Activated CD8-positive, alpha-beta memory T cell treated with anti-CD3 and anti-CD28 coated beads, Interleukin-2, amount 10 ng/mL, durations not matched to agents 7 days and 5 days (primary cell): ENCODE measurements around the gene CD207. TPM values are rescaled to one million over a fixed set of nuclear protein-coding genes. Genes with fewer than 3 reads are reported as not detected.
A peak's percentile ranks its signal among the peaks of the same experiment; 100 is the strongest.

ENCODE experiments used
- ATAC-seq: fragments of 150-1000 bp; cut with Tn5 transposase; one replicate; pipeline ENCODE4 v1.10.0; 2021; ENCODE audit warnings: moderate library complexity
- CTCF ChIA-PET: fragments of 350-600 bp; sonication (Branson Sonifier 250); formaldehyde crosslinking; loops from one replicate; lab custom pipeline; 2021; ENCODE audit warnings: antibody characterized with exemption; lab: Charles Lee
- DNase-seq: peaks from one replicate; pipeline ENCODE4 v3.0.0-alpha.2; 2020
- H3K27ac Mint-ChIP-seq: one replicate; pipeline ENCODE4 v1.8.0; 2021; ENCODE audit warnings: mild to moderate bottlenecking, mixed read lengths
- H3K27me3 Mint-ChIP-seq: one replicate; pipeline ENCODE4 v1.8.0; 2021; ENCODE audit warnings: mixed read lengths
- H3K36me3 Mint-ChIP-seq: one replicate; pipeline ENCODE4 v1.8.0; 2021; ENCODE audit warnings: mild to moderate bottlenecking, mixed read lengths
- H3K4me1 Mint-ChIP-seq: one replicate; pipeline ENCODE4 v1.8.0; 2021; ENCODE audit warnings: mixed read lengths
- H3K4me3 Mint-ChIP-seq: one replicate; pipeline ENCODE4 v1.8.0; 2021; ENCODE audit warnings: mild to moderate bottlenecking, moderate library complexity, mixed read lengths
- H3K9me3 Mint-ChIP-seq: one replicate; pipeline ENCODE4 v1.8.0; 2022; ENCODE audit warnings: low read depth, mixed read lengths
- total RNA-seq, 2 experiments: library from RNA; stranded (reverse); gene quantifications; one replicate each; pipeline ENCODE4 v1.2.3, GENCODE V29; 2021

Gene CD207
- total RNA-seq, 2 experiments from 2014 or later, result not detected

- CTCF ChIA-PET, result interaction anchor here (0.8 to 1.6 kb wide), 2 partner anchors 10 to 14 kb away, joined by 3 to 11 read pairs; no protein-coding TSS in a partner anchor
- H3K27me3 Mint-ChIP-seq, result peaks cover 12% of the 10 kb centered on the region
- H3K4me3 Mint-ChIP-seq, result no peak overlapping the region
- peak overlapping the region; percentile 17 for H3K27ac Mint-ChIP-seq
- H3K36me3 Mint-ChIP-seq, result peaks cover 2% of the 10 kb centered on the region
- DNase-seq (no peak), ATAC-seq (no peak)
- no peaks in the 10 kb centered on the region for H3K9me3 Mint-ChIP-seq
- peaks cover 33% of the 10 kb centered on the region for H3K4me1 Mint-ChIP-seq
Measured at GRCh38 chr2:70850925-70851324, 15.3 kb upstream of the CD207 start.

- DNase-seq (no peak), ATAC-seq (no peak)
- H3K4me1 Mint-ChIP-seq, result no peaks in the 10 kb centered on the region
- CTCF ChIA-PET, result interaction anchor here (1.5 kb wide), 1 partner anchor 18 kb away, joined by 3 read pairs; no protein-coding TSS in a partner anchor
- no peak overlapping the region for H3K27ac Mint-ChIP-seq
- H3K4me3 Mint-ChIP-seq, result no peak overlapping the region
- no peaks in the 10 kb centered on the region for H3K9me3 Mint-ChIP-seq
- peaks cover 2% of the 10 kb centered on the region for H3K36me3 Mint-ChIP-seq
- H3K27me3 Mint-ChIP-seq, result peaks cover 35% of the 10 kb centered on the region
Measured at GRCh38 chr2:70842401-70842800, 6.8 kb upstream of the CD207 start.

- no peaks in the 10 kb centered on the region for H3K9me3 Mint-ChIP-seq
- ATAC-seq (no peak), DNase-seq (no peak)
- no peaks in the 10 kb centered on the region for H3K36me3 Mint-ChIP-seq
- no peak overlapping the region for H3K27ac Mint-ChIP-seq
- H3K4me1 Mint-ChIP-seq, result no peaks in the 10 kb centered on the region
- H3K27me3 Mint-ChIP-seq, result peaks cover 11% of the 10 kb centered on the region
- H3K4me3 Mint-ChIP-seq, result no peak overlapping the region
- CTCF ChIA-PET, result interaction anchor here (1.3 kb wide), 1 partner anchor 24 kb away, joined by 3 read pairs; no protein-coding TSS in a partner anchor
Measured at GRCh38 chr2:70837980-70838925, 2.6 kb upstream of the CD207 start.

- H3K27me3 Mint-ChIP-seq, result peaks cover 8% of the 10 kb centered on the region
- H3K4me3 Mint-ChIP-seq, result no peak overlapping the region
- DNase-seq (peak; percentile 27), ATAC-seq (no peak)
- H3K27ac Mint-ChIP-seq, result no peak overlapping the region
- CTCF ChIA-PET, result no interaction called here
- H3K4me1 Mint-ChIP-seq, result no peaks in the 10 kb centered on the region
- no peaks in the 10 kb centered on the region for H3K9me3 Mint-ChIP-seq
- H3K36me3 Mint-ChIP-seq, result no peaks in the 10 kb centered on the region
Measured at GRCh38 chr2:70834881-70835280, 735 bp downstream of the CD207 start.

GRCh38 chr2:70834106-70834505 is 1.5 kb downstream of the CD207 start:
- H3K27me3 Mint-ChIP-seq, result peaks cover 8% of the 10 kb centered on the region
- ATAC-seq (no peak), DNase-seq (no peak)
- no peaks in the 10 kb centered on the region for H3K9me3 Mint-ChIP-seq
- CTCF ChIA-PET, result no interaction called here
- no peak overlapping the region for H3K27ac Mint-ChIP-seq
- no peaks in the 10 kb centered on the region for H3K36me3 Mint-ChIP-seq
- H3K4me3 Mint-ChIP-seq, result no peak overlapping the region
- H3K4me1 Mint-ChIP-seq, result no peaks in the 10 kb centered on the region

- no peak for DNase-seq
- H3K27ac Mint-ChIP-seq, result no peak overlapping the region
- no peaks in the 10 kb centered on the region for H3K9me3 Mint-ChIP-seq
- peaks cover 11% of the 10 kb centered on the region for H3K27me3 Mint-ChIP-seq
- no peaks in the 10 kb centered on the region for H3K4me1 Mint-ChIP-seq
- CTCF ChIA-PET, result no interaction called here
- H3K36me3 Mint-ChIP-seq, result no peaks in the 10 kb centered on the region
- ATAC-seq, result no peak
- no peak overlapping the region for H3K4me3 Mint-ChIP-seq
Measured at GRCh38 chr2:70833246-70833645, 2.4 kb downstream of the CD207 start.

GRCh38 chr2:70832386-70832785 is 3.2 kb downstream of the CD207 start:
- H3K4me3 Mint-ChIP-seq, result no peak overlapping the region
- CTCF ChIA-PET, result no interaction called here
- H3K27me3 Mint-ChIP-seq, result peaks cover 11% of the 10 kb centered on the region
- DNase-seq (no peak), ATAC-seq (no peak)
- H3K4me1 Mint-ChIP-seq, result peaks cover 2% of the 10 kb centered on the region
- no peaks in the 10 kb centered on the region for H3K9me3 Mint-ChIP-seq
- no peaks in the 10 kb centered on the region for H3K36me3 Mint-ChIP-seq
- H3K27ac Mint-ChIP-seq, result no peak overlapping the region

- Mint-ChIP-seq H3K36me3 (no peaks in the 10 kb centered on the region), H3K9me3 (no peaks in the 10 kb centered on the region), H3K27me3 (peaks cover 11% of the 10 kb centered on the region), H3K4me3 (no peak overlapping the region), H3K4me1 (peaks cover 5% of the 10 kb centered on the region), H3K27ac (no peak overlapping the region)
- peak; percentile 19 for DNase-seq
- CTCF ChIA-PET, result no interaction called here
- ATAC-seq, result no peak
Measured at GRCh38 chr2:70831861-70832260, 3.8 kb downstream of the CD207 start.

GRCh38 chr2:70830366-70830765 is 5.2 kb downstream of the CD207 start:
- H3K4me1 Mint-ChIP-seq, result peaks cover 9% of the 10 kb centered on the region
- H3K27ac Mint-ChIP-seq, result no peak overlapping the region
- DNase-seq, result no peak
- CTCF ChIA-PET, result interaction anchor here (1.3 kb wide), 1 partner anchor 40 kb away, joined by 4 read pairs; no protein-coding TSS in a partner anchor
- no peak overlapping the region for H3K4me3 Mint-ChIP-seq
- H3K27me3 Mint-ChIP-seq, result peaks cover 11% of the 10 kb centered on the region
- H3K36me3 Mint-ChIP-seq, result no peaks in the 10 kb centered on the region
- no peaks in the 10 kb centered on the region for H3K9me3 Mint-ChIP-seq
- no peak for ATAC-seq

GRCh38 chr2:70829916-70830315 is 5.7 kb downstream of the CD207 start:
- Mint-ChIP-seq H3K27me3 (peaks cover 9% of the 10 kb centered on the region), H3K9me3 (no peaks in the 10 kb centered on the region), H3K4me1 (peaks cover 9% of the 10 kb centered on the region), H3K4me3 (no peak overlapping the region), H3K27ac (no peak overlapping the region), H3K36me3 (no peaks in the 10 kb centered on the region)
- DNase-seq (no peak), ATAC-seq (no peak)
- CTCF ChIA-PET, result interaction anchor here (0.9 to 1.3 kb wide), 2 partner anchors 23 to 41 kb away, joined by 3 to 4 read pairs; no protein-coding TSS in a partner anchor

- ATAC-seq (no peak), DNase-seq (no peak)
- Mint-ChIP-seq H3K4me3 (no peak overlapping the region), H3K27ac (no peak overlapping the region), H3K36me3 (no peaks in the 10 kb centered on the region), H3K9me3 (no peaks in the 10 kb centered on the region), H3K4me1 (peaks cover 11% of the 10 kb centered on the region), H3K27me3 (peaks cover 9% of the 10 kb centered on the region)
- CTCF ChIA-PET, result interaction anchor here (0.9 to 1.3 kb wide), 2 partner anchors 23 to 41 kb away, joined by 3 to 4 read pairs; no protein-coding TSS in a partner anchor
Measured at GRCh38 chr2:70828914-70829824, 6.4 kb downstream of the CD207 start.

GRCh38 chr2:70828115-70828514 is 7.5 kb downstream of the CD207 start:
- Mint-ChIP-seq H3K4me1 (peaks cover 16% of the 10 kb centered on the region), H3K27me3 (peaks cover 9% of the 10 kb centered on the region), H3K9me3 (no peaks in the 10 kb centered on the region), H3K4me3 (no peak overlapping the region), H3K36me3 (no peaks in the 10 kb centered on the region), H3K27ac (no peak overlapping the region)
- CTCF ChIA-PET, result no interaction called here
- DNase-seq (no peak), ATAC-seq (no peak)

GRCh38 chr2:70827388-70827787 is 8.2 kb downstream of the CD207 start:
- ATAC-seq (no peak), DNase-seq (no peak)
- H3K27ac Mint-ChIP-seq, result no peak overlapping the region
- no peak overlapping the region for H3K4me3 Mint-ChIP-seq
- CTCF ChIA-PET, result no interaction called here
- no peaks in the 10 kb centered on the region for H3K36me3 Mint-ChIP-seq
- peaks cover 23% of the 10 kb centered on the region for H3K4me1 Mint-ChIP-seq
- no peaks in the 10 kb centered on the region for H3K9me3 Mint-ChIP-seq
- peaks cover 7% of the 10 kb centered on the region for H3K27me3 Mint-ChIP-seq
